HEK293 (cell line): ENCODE data around the gene CABP4.

Experiments
- BCL6B ChIP-seq: fragments of 450-650 bp; formaldehyde crosslinking; IDR thresholded peaks from 2 replicates; pipeline ENCODE4 v1.5.1; 2017; ENCODE audit warnings: missing biosample characterization, missing genetic modification characterization
- GLI2 ChIP-seq: fragments of 450-650 bp; formaldehyde crosslinking; IDR thresholded peaks from 2 replicates; pipeline ENCODE4; 2017; ENCODE audit warnings: missing biosample characterization, missing genetic modification characterization, low read depth, borderline replicate concordance
- IKZF3 ChIP-seq: fragments of 450-650 bp; IDR thresholded peaks from 2 replicates; pipeline ENCODE4 v1.5.0; 2018; ENCODE audit warnings: missing biosample characterization, mild to moderate bottlenecking, missing genetic modification characterization, moderate library complexity
- KLF10 ChIP-seq: fragments of 450-650 bp; IDR thresholded peaks from 2 replicates; pipeline ENCODE4 v1.5.1; 2018; ENCODE audit warnings: missing biosample characterization, mild to moderate bottlenecking, missing genetic modification characterization
- PRDM1 ChIP-seq: fragments of 450-650 bp; formaldehyde crosslinking; IDR thresholded peaks from 2 replicates; pipeline ENCODE4; 2016; ENCODE audit warnings: missing biosample characterization, missing genetic modification characterization
- ZBTB17 ChIP-seq: fragments of 450-650 bp; formaldehyde crosslinking; IDR thresholded peaks from 2 replicates; pipeline ENCODE4 v1.5.1; 2016; ENCODE audit warnings: missing biosample characterization, missing genetic modification characterization
- ZBTB21 ChIP-seq: fragments of 450-650 bp; formaldehyde crosslinking; IDR thresholded peaks from 2 replicates; pipeline ENCODE4 v1.5.1; 2017; ENCODE audit warnings: missing biosample characterization, missing genetic modification characterization
- ZEB2 ChIP-seq: fragments of 450-650 bp; formaldehyde crosslinking; IDR thresholded peaks from 2 replicates; pipeline ENCODE4 v1.5.1; 2016; ENCODE audit warnings: missing biosample characterization, missing genetic modification characterization
- ZFP69B ChIP-seq: fragments of 450-650 bp; formaldehyde crosslinking; IDR thresholded peaks from 2 replicates; pipeline ENCODE4 v1.5.1; 2016; ENCODE audit warnings: missing biosample characterization, missing genetic modification characterization
- ZNF138 ChIP-seq: fragments of 450-650 bp; formaldehyde crosslinking; IDR thresholded peaks from 2 replicates; pipeline ENCODE4 v1.5.1; 2016; ENCODE audit warnings: missing biosample characterization, missing genetic modification characterization, borderline replicate concordance
- ZNF140 ChIP-seq: fragments of 450-650 bp; formaldehyde crosslinking; IDR thresholded peaks from 2 replicates; pipeline ENCODE4 v1.5.1; 2016; ENCODE audit warnings: missing biosample characterization, missing genetic modification characterization
- ZNF146 ChIP-seq: fragments of 450-650 bp; formaldehyde crosslinking; IDR thresholded peaks from 2 replicates; pipeline ENCODE4 v1.5.1; 2016; ENCODE audit warnings: missing biosample characterization, missing genetic modification characterization
- ZNF175 ChIP-seq: fragments of 450-650 bp; formaldehyde crosslinking; IDR thresholded peaks from 2 replicates; pipeline ENCODE4 v1.5.1; 2016; ENCODE audit warnings: missing biosample characterization, missing genetic modification characterization
- ZNF18 ChIP-seq: fragments of 450-650 bp; formaldehyde crosslinking; IDR thresholded peaks from 2 replicates; pipeline ENCODE4 v1.5.1; 2016; ENCODE audit warnings: missing biosample characterization, missing genetic modification characterization
- ZNF24 ChIP-seq: fragments of 450-650 bp; formaldehyde crosslinking; IDR thresholded peaks from 2 replicates; pipeline ENCODE4 v1.5.1; 2016; ENCODE audit warnings: missing biosample characterization, missing genetic modification characterization
- ZNF398 ChIP-seq: fragments of 450-650 bp; formaldehyde crosslinking; IDR thresholded peaks from 2 replicates; pipeline ENCODE4 v1.5.1; 2017; ENCODE audit warnings: missing biosample characterization, missing genetic modification characterization
- ZNF530 ChIP-seq: fragments of 450-650 bp; formaldehyde crosslinking; IDR thresholded peaks from 2 replicates; pipeline ENCODE4 v1.5.1; 2016; ENCODE audit warnings: low read depth, missing biosample characterization, missing genetic modification characterization
- ZNF610 ChIP-seq: fragments of 450-650 bp; formaldehyde crosslinking; IDR thresholded peaks from 2 replicates; pipeline ENCODE4 v1.5.1; 2016; ENCODE audit warnings: missing biosample characterization, missing genetic modification characterization, borderline replicate concordance
- ZNF776 ChIP-seq: fragments of 450-650 bp; formaldehyde crosslinking; IDR thresholded peaks from 2 replicates; pipeline ENCODE4 v1.5.0; 2017; ENCODE audit warnings: missing biosample characterization, missing genetic modification characterization, borderline replicate concordance
- ZNF777 ChIP-seq: fragments of 450-650 bp; formaldehyde crosslinking; IDR thresholded peaks from 2 replicates; pipeline ENCODE4 v1.5.1; 2017; ENCODE audit warnings: missing biosample characterization, missing genetic modification characterization, borderline replicate concordance
- ZNF837 ChIP-seq: fragments of 450-650 bp; formaldehyde crosslinking; IDR thresholded peaks from 2 replicates; pipeline ENCODE4 v1.5.1; 2016; ENCODE audit warnings: missing biosample characterization, missing genetic modification characterization
- TF ChIP-seq, protein P1 (sequence below): fragments of 450-650 bp; formaldehyde crosslinking; IDR thresholded peaks from 2 replicates; pipeline ENCODE4; 2016; ENCODE audit warnings: missing biosample characterization, missing genetic modification characterization
- TF ChIP-seq, protein P2 (sequence below): fragments of 450-650 bp; formaldehyde crosslinking; IDR thresholded peaks from 2 replicates; pipeline ENCODE4 v1.5.0; 2017; ENCODE audit warnings: missing biosample characterization, missing genetic modification characterization, borderline replicate concordance
- TF ChIP-seq, protein P3 (sequence below): fragments of 450-650 bp; formaldehyde crosslinking; IDR thresholded peaks from 2 replicates; pipeline ENCODE4 v1.5.1; 2016; ENCODE audit warnings: missing biosample characterization, missing genetic modification characterization
- TF ChIP-seq, protein P4 (sequence below): fragments of 450-650 bp; formaldehyde crosslinking; IDR thresholded peaks from 2 replicates; pipeline ENCODE4 v1.5.1; 2016; ENCODE audit warnings: missing biosample characterization, missing genetic modification characterization

The CABP4 gene

GRCh38 chr11:67505605-67506396 lies 50.6 kb downstream of the CABP4 start (continued):
- TF ChIP-seq, protein P1, sequence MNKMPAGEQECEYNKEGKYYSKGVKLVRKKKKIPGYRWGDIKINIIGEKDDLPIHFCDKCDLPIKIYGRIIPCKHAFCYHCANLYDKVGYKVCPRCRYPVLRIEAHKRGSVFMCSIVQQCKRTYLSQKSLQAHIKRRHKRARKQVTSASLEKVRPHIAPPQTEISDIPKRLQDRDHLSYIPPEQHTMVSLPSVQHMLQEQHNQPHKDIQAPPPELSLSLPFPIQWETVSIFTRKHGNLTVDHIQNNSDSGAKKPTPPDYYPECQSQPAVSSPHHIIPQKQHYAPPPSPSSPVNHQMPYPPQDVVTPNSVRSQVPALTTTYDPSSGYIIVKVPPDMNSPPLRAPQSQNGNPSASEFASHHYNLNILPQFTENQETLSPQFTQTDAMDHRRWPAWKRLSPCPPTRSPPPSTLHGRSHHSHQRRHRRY (tag by site-specific recombination), result no peak
- TF ChIP-seq ZNF138 (no peak), IKZF3 (peak; percentile 69; the same call in 1 of the 2 replicates), PRDM1 (tag by site-specific recombination) (no peak), ZBTB17 (peak; percentile 87), ZNF146 (tag by site-specific recombination) (no peak), ZBTB21 (no peak), ZNF610 (tag by site-specific recombination) (no peak), ZNF776 (tag by site-specific recombination) (no peak), ZFP69B (tag by site-specific recombination) (peak; percentile 72; the same call in 1 of the 2 replicates), KLF10 (tag by site-specific recombination) (peak; percentile 28; the same call in 1 of the 2 replicates), BCL6B (tag by site-specific recombination) (no peak), ZNF140 (tag by site-specific recombination) (no peak), ZNF175 (tag by site-specific recombination) (no peak), ZNF18 (tag by site-specific recombination) (no peak), ZNF398 (tag by site-specific recombination) (no peak), ZNF837 (tag by site-specific recombination) (no peak), GLI2 (tag by site-specific recombination) (no peak), ZNF777 (tag by site-specific recombination) (no peak), ZNF530 (tag by site-specific recombination) (no peak), ZNF24 (tag by site-specific recombination) (no peak), ZEB2 (peak; percentile 24; the same call in 1 of the 2 replicates)
- TF ChIP-seq, protein P2, sequence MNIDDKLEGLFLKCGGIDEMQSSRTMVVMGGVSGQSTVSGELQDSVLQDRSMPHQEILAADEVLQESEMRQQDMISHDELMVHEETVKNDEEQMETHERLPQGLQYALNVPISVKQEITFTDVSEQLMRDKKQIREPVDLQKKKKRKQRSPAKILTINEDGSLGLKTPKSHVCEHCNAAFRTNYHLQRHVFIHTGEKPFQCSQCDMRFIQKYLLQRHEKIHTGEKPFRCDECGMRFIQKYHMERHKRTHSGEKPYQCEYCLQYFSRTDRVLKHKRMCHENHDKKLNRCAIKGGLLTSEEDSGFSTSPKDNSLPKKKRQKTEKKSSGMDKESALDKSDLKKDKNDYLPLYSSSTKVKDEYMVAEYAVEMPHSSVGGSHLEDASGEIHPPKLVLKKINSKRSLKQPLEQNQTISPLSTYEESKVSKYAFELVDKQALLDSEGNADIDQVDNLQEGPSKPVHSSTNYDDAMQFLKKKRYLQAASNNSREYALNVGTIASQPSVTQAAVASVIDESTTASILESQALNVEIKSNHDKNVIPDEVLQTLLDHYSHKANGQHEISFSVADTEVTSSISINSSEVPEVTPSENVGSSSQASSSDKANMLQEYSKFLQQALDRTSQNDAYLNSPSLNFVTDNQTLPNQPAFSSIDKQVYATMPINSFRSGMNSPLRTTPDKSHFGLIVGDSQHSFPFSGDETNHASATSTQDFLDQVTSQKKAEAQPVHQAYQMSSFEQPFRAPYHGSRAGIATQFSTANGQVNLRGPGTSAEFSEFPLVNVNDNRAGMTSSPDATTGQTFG (tag by site-specific recombination), result no peak
- TF ChIP-seq, protein P3, sequence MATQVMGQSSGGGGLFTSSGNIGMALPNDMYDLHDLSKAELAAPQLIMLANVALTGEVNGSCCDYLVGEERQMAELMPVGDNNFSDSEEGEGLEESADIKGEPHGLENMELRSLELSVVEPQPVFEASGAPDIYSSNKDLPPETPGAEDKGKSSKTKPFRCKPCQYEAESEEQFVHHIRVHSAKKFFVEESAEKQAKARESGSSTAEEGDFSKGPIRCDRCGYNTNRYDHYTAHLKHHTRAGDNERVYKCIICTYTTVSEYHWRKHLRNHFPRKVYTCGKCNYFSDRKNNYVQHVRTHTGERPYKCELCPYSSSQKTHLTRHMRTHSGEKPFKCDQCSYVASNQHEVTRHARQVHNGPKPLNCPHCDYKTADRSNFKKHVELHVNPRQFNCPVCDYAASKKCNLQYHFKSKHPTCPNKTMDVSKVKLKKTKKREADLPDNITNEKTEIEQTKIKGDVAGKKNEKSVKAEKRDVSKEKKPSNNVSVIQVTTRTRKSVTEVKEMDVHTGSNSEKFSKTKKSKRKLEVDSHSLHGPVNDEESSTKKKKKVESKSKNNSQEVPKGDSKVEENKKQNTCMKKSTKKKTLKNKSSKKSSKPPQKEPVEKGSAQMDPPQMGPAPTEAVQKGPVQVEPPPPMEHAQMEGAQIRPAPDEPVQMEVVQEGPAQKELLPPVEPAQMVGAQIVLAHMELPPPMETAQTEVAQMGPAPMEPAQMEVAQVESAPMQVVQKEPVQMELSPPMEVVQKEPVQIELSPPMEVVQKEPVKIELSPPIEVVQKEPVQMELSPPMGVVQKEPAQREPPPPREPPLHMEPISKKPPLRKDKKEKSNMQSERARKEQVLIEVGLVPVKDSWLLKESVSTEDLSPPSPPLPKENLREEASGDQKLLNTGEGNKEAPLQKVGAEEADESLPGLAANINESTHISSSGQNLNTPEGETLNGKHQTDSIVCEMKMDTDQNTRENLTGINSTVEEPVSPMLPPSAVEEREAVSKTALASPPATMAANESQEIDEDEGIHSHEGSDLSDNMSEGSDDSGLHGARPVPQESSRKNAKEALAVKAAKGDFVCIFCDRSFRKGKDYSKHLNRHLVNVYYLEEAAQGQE, result no peak
- TF ChIP-seq, protein P4, sequence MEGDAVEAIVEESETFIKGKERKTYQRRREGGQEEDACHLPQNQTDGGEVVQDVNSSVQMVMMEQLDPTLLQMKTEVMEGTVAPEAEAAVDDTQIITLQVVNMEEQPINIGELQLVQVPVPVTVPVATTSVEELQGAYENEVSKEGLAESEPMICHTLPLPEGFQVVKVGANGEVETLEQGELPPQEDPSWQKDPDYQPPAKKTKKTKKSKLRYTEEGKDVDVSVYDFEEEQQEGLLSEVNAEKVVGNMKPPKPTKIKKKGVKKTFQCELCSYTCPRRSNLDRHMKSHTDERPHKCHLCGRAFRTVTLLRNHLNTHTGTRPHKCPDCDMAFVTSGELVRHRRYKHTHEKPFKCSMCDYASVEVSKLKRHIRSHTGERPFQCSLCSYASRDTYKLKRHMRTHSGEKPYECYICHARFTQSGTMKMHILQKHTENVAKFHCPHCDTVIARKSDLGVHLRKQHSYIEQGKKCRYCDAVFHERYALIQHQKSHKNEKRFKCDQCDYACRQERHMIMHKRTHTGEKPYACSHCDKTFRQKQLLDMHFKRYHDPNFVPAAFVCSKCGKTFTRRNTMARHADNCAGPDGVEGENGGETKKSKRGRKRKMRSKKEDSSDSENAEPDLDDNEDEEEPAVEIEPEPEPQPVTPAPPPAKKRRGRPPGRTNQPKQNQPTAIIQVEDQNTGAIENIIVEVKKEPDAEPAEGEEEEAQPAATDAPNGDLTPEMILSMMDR, result peak; percentile 92
